Erythroblast (primary cell): Measurements from ENCODE around the gene ZBTB46.

Source experiments
- GATA1 ChIP-seq: IDR thresholded peaks from 2 replicates; pipeline ENCODE4 v1.6.1; 2011; ENCODE audit warnings: low read depth, mild to moderate bottlenecking, control low read depth, low read length, moderate library complexity
- POLR2A ChIP-seq: IDR thresholded peaks from 2 replicates; pipeline ENCODE4 v1.6.1; 2011; ENCODE audit warnings: mild to moderate bottlenecking, low read length

DNA sequence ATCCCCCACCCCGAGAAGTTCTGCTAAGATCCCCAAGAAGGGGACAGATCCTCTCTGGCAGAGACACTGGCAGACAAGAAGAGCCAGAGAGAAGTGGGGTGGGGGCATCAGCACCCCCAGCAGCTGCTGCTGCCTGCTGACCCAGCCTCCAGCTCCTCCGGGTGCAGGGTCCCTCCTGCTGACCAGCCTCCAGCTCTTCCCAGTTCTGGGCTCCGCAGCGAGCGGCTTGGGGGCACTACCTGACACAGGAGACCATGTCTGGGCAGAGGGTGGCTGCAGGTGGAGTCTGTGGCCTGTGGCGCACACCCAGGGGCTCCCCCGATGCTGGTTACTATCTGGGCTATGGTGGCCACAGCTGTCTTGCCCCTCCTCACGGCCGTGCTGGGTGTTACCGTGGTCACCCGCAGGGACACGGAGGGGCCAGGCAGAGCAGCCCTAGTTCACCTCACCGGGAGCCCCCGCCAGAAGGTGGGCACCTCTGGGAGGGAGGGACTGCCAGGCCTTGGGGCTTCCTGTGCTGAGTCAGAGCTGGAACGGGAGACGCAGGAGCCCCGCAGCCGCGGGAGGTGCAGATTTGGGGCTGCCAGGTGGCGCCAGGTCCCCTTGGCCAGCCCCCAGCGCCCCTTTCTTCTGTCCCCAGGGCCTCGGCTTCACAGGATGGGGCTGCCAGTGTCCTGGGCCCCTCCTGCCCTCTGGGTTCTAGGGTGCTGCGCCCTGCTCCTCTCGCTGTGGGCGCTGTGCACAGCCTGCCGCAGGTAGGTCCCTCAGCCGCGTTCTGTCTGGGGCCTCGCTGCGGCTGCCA, 94.0 kb downstream of the ZBTB46 start:
- no peak for TF ChIP-seq POLR2A
- TF ChIP-seq GATA1: no peak
